A549 (cell line): ENCODE results near the gene FGF8. TPM values are rescaled to one million over a fixed set of nuclear protein-coding genes. Genes with fewer than 3 reads are reported as not detected.

Source experiments
- ATAC-seq, 2 experiments: fragments of 200-7000 bp in 1 of 2; fragments of >200 bp in 1 of 2; cut with Nextera tagmentation in 1 of 2; cut with Tn5 transposase in 1 of 2; 3 replicates each; pipeline versions ENCODE4 v1.8.0 to v1.9.1; 2018 to 2020; ENCODE audit warnings: mild to moderate bottlenecking in 1 of 2, moderate library complexity in 1 of 2
- CTCF ChIA-PET: fragments of 300-600 bp; sonication (Branson Sonifier 250); formaldehyde crosslinking; extraction: SDS; loops from one replicate; lab custom pipeline; 2021; ENCODE audit warnings: antibody characterized with exemption, inconsistent platforms; lab: Yijun Ruan, JAX
- POLR2A ChIA-PET: fragments of 350-600 bp; formaldehyde crosslinking; extraction: SDS; loops from one replicate; lab custom pipeline; 2021; ENCODE audit warnings: antibody characterized with exemption, inconsistent platforms; lab: Yijun Ruan, JAX
- DNase-seq, 2 experiments: peaks; one replicate each; pipeline versions ENCODE4 v3.0.0 to v3.0.0-alpha.2; 2011 to 2016; ENCODE audit warnings: low read depth in 1 of 2, low spot score in 1 of 2
- FAIRE-seq: peaks from 2 replicates; lab custom pipeline; 2011; peaks lifted over from hg19 to GRCh38; lab: Jason Lieb, UNC
- H3K27ac ChIP-seq, 2 experiments: fragments of >200 bp; sonication (Bioruptor Twin); formaldehyde crosslinking; 3 replicates each; pipeline ENCODE4 v1.5.1; 2016 to 2017
- H3K4me1 ChIP-seq: fragments of >200 bp; sonication (Bioruptor Twin); formaldehyde crosslinking; 3 replicates; pipeline ENCODE4 v1.6.1; 2016
- H3K4me2 ChIP-seq: fragments of >200 bp; sonication (Bioruptor Twin); formaldehyde crosslinking; 3 replicates; pipeline ENCODE4 v1.6.1; 2016
- H3K4me3 ChIP-seq: fragments of >200 bp; sonication (Bioruptor Twin); formaldehyde crosslinking; 3 replicates; pipeline ENCODE4 v1.5.1; 2016
- H3K9me3 ChIP-seq: fragments of >200 bp; sonication (Bioruptor Twin); formaldehyde crosslinking; 3 replicates; pipeline ENCODE4 v1.6.1; 2016
- BCL3 ChIP-seq: fragments of >200 bp; sonication (Bioruptor Twin); formaldehyde crosslinking; IDR thresholded peaks from 3 replicates; pipeline ENCODE4 v1.6.1; 2016
- CBX2 ChIP-seq: fragments of 200-600 bp; sonication (generic); IDR thresholded peaks from 2 replicates; pipeline ENCODE4 v1.6.1; 2016; ENCODE audit warnings: low read depth, mild to moderate bottlenecking, borderline replicate concordance
- CEBPB ChIP-seq, 2 experiments: fragments of >200 bp in 1 of 2; sonication (Bioruptor Twin) in 1 of 2; formaldehyde crosslinking in 1 of 2; IDR thresholded peaks; 2 replicates each; pipeline ENCODE4 v1.6.1; 2012 to 2016
- EHMT2 ChIP-seq: fragments of 200-600 bp; sonication (generic); IDR thresholded peaks from 2 replicates; pipeline ENCODE4 v1.6.1; 2016; ENCODE audit warnings: antibody characterized with exemption, low read depth, mild to moderate bottlenecking, moderate library complexity
- ELK1 ChIP-seq: fragments of 150-350 bp; IDR thresholded peaks from 2 replicates; pipeline ENCODE4 v1.6.1; 2014; ENCODE audit warnings: low read depth, mild to moderate bottlenecking, low read length
- FOXS1 ChIP-seq: fragments of 250-450 bp; sonication (Bioruptor Pico); IDR thresholded peaks from 2 replicates; pipeline ENCODE4 v1.5.0; 2020; ENCODE audit warnings: mild to moderate bottlenecking, moderate library complexity
- HDAC2 ChIP-seq: fragments of 200-600 bp; sonication (generic); IDR thresholded peaks from 2 replicates; pipeline ENCODE4 v1.6.1; 2016
- HES2 ChIP-seq: fragments of >200 bp; sonication (Bioruptor Twin); formaldehyde crosslinking; IDR thresholded peaks from 2 replicates; pipeline ENCODE4 v1.6.1; 2016
- HEYL ChIP-seq: fragments of 250-450 bp; sonication (Bioruptor Pico); IDR thresholded peaks from 2 replicates; pipeline ENCODE4 v1.8.0; 2021; ENCODE audit warnings: mild to moderate bottlenecking, moderate library complexity
- HOXA7 ChIP-seq: fragments of 250-450 bp; sonication (Bioruptor Pico); IDR thresholded peaks from 2 replicates; pipeline ENCODE4 v1.5.0; 2020; ENCODE audit warnings: mild to moderate bottlenecking, moderate library complexity
- JUN ChIP-seq, 2 experiments: fragments of >200 bp; sonication (Bioruptor Twin); formaldehyde crosslinking; IDR thresholded peaks; 2 replicates in 1 of 2; 3 replicates in 1 of 2; pipeline ENCODE4 v1.6.1; 2016 to 2017
- MYC ChIP-seq: IDR thresholded peaks from 2 replicates; pipeline ENCODE4 v1.6.1; 2012; ENCODE audit warnings: mild to moderate bottlenecking, inconsistent platforms, low read length, improper control_type of control experiment, borderline replicate concordance
- RCOR1 ChIP-seq: fragments of 150-350 bp; IDR thresholded peaks from 2 replicates; pipeline ENCODE4 v1.6.1; 2014; ENCODE audit warnings: antibody characterized with exemption, low read length, low read depth
- RFX5 ChIP-seq: fragments of 450-650 bp; IDR thresholded peaks from 2 replicates; pipeline ENCODE4 v1.7.1; 2014; ENCODE audit warnings: antibody characterized with exemption, mild to moderate bottlenecking, moderate library complexity
- ZFP36 ChIP-seq: fragments of 450-650 bp; IDR thresholded peaks from 2 replicates; pipeline ENCODE4 v1.6.1; 2014; ENCODE audit warnings: borderline replicate concordance; ENCODE audit not compliant: partially characterized antibody
- WGBS: methylation state at CpG from one replicate; pipeline ENCODE4 v1.1.6; 2017; ENCODE audit errors: missing lambda C conversion rate; 5-methylcytosine and 5-hydroxymethylcytosine counted together
- polyA plus RNA-seq, 4 experiments: library from polyadenylated mRNA; depleted of rRNA in 3 of 4; stranded (reverse); fragments of >200 nt; fragmentation: RNase III in 1 of 4; extraction: RNeasy Plus Mini Kit Qiagen cat#74134 plus additional on column Dnase treatment in 1 of 4; gene quantifications; 2 replicates in 3 of 4; 3 replicates in 1 of 4; pipeline ENCODE4 v1.2.3, GENCODE V29; 2011 to 2017

Gene FGF8
- polyA plus RNA-seq, 2 of the 4 experiments (the other 2 are of a cell fraction) = 0.12 TPM; not detected in 1

GRCh38 chr10:101771380-101771779 is 4.5 kb downstream of the FGF8 start:
- no peak for DNase-seq
- H3K27ac ChIP-seq = no peak overlapping the region

GRCh38 chr10:101770331-101771215 is 5.3 kb downstream of the FGF8 start:
- DNase-seq = no peak
- Histone ChIP-seq H3K9me3 (no peaks in the 10 kb centered on the region), H3K27ac (no peak overlapping the region)
- CTCF ChIA-PET = interaction anchor here (0.6 to 9.1 kb wide), 4 partner anchors 9 to 556 kb away, joined by 3 to 102 read pairs (median 4); no protein-coding TSS in a partner anchor
- TF ChIP-seq HES2 = no peak
- no peak for TF ChIP-seq CBX2
- no peak for TF ChIP-seq CEBPB (IDR thresholded peaks at IDR 0.05)
- TF ChIP-seq HOXA7 = no peak
- TF ChIP-seq HEYL (CRISPR knock-in tag) = no peak
- no peak for TF ChIP-seq BCL3
- TF ChIP-seq, all 56 proteins: peak for 0
- POLR2A ChIA-PET = no interaction called here
- WGBS = 77% methylated on average over 41 of the region's 41 CpGs
- no peak overlapping the region for H3K4me3 ChIP-seq
- no peak for FAIRE-seq
- H3K4me1 ChIP-seq = no peaks in the 10 kb centered on the region
- no peak overlapping the region for H3K4me2 ChIP-seq
- ATAC-seq = no peak

More at GRCh38 chr10:101771380-101771779, 4.5 kb downstream of the FGF8 start:
- no peak overlapping the region for H3K4me2 ChIP-seq
- no peak for TF ChIP-seq RFX5
- TF ChIP-seq MYC = no peak
- no peak for TF ChIP-seq ELK1
- 75% methylated on average over 10 of the region's 10 CpGs for WGBS
- CTCF ChIA-PET = interaction anchor here (2.1 to 9.1 kb wide), 2 partner anchors 9 to 169 kb away, joined by 6 to 102 read pairs; no protein-coding TSS in a partner anchor
- no peak for FAIRE-seq
- ATAC-seq = no peak
- no peak overlapping the region for H3K4me3 ChIP-seq
- POLR2A ChIA-PET = no interaction called here
- peaks cover 3% of the 10 kb centered on the region; the same call in 1 of the 3 replicates for H3K4me1 ChIP-seq
- H3K9me3 ChIP-seq = no peaks in the 10 kb centered on the region

GRCh38 chr10:101769541-101770180 is 6.3 kb downstream of the FGF8 start:
- Histone ChIP-seq H3K4me3 (no peak overlapping the region), H3K4me2 (no peak overlapping the region), H3K27ac (no peak overlapping the region), H3K4me1 (no peaks in the 10 kb centered on the region), H3K9me3 (no peaks in the 10 kb centered on the region)
- peak in 1 of 2 experiments; percentile 38; a peak in 1 of 6 replicates for ATAC-seq
- ChIA-PET CTCF (interaction anchor here (0.6 to 9.1 kb wide), 4 partner anchors 10 to 555 kb away, joined by 3 to 102 read pairs (median 3); no protein-coding TSS in a partner anchor), POLR2A (no interaction called here)
- 76% methylated on average over 4 of the region's 5 CpGs for WGBS
- no peak for DNase-seq
- TF ChIP-seq EHMT2 (no peak), JUN (IDR thresholded peaks at IDR 0.05) (no peak), HDAC2 (no peak), RCOR1 (no peak), ZFP36 (no peak), FOXS1 (CRISPR knock-in tag) (no peak)
- TF ChIP-seq, all 56 proteins: peak for 0
- no peak for FAIRE-seq
